OCI-LY3 (cell line): ENCODE data around the gene DGKG.

Source experiments
- CTCF ChIP-seq: fragments of 200-600, 300-600 bp; sonication (generic); IDR thresholded peaks from 2 replicates; pipeline ENCODE4 v1.5.1; 2014; ENCODE audit warnings: antibody characterized with exemption, low read length, low read depth
- EZH2phosphoT487 ChIP-seq: fragments of 200-600 bp; shearing (Covaris generic); IDR thresholded peaks from 2 replicates; pipeline ENCODE4 v1.6.1; 2018; ENCODE audit warnings: antibody characterized with exemption, mixed run types, low read depth

GRCh38 chr3:186207515-186207914, 154.5 kb downstream of the DGKG start:
- no peak for TF ChIP-seq CTCF
- no peak for TF ChIP-seq EZH2phosphoT487
